GM10266 (cell line): Measurements from ENCODE around the gene WASL.

Experiments used
- DNase-seq: peaks from one replicate; pipeline ENCODE4 v3.0.0; 2012; ENCODE audit errors: extremely low spot score
- CTCF ChIP-seq: IDR thresholded peaks from 2 replicates; pipeline ENCODE4 v1.5.1; 2012; ENCODE audit warnings: mild to moderate bottlenecking, low read depth; ENCODE audit not compliant: control insufficient read depth, insufficient read depth; ENCODE audit errors: missing control alignments

The WASL gene

GRCh38 chr7:123719197-123719721 lies 29.5 kb downstream of the WASL start:
- no peak for TF ChIP-seq CTCF
- no peak for DNase-seq

GRCh38 chr7:123718773-123719172 lies 30.0 kb downstream of the WASL start:
- no peak for DNase-seq
- no peak for TF ChIP-seq CTCF

- TF ChIP-seq CTCF, result no peak
- no peak for DNase-seq
Observed at GRCh38 chr7:123717689-123718088, 31.1 kb downstream of the WASL start.

- TF ChIP-seq CTCF, result no peak
- DNase-seq, result no peak
Observed at GRCh38 chr7:123716877-123717276, 31.9 kb downstream of the WASL start.

GRCh38 chr7:123715799-123716198 lies 33.0 kb downstream of the WASL start:
- no peak for TF ChIP-seq CTCF
- DNase-seq, result no peak

- no peak for DNase-seq
- TF ChIP-seq CTCF, result no peak
Observed at GRCh38 chr7:123715198-123715597, 33.6 kb downstream of the WASL start.

GRCh38 chr7:123714296-123715080 lies 34.3 kb downstream of the WASL start:
- DNase-seq, result no peak
- TF ChIP-seq CTCF, result no peak
